Measurements from ENCODE around the gene HUWE1. TPM values are rescaled to one million over a fixed set of nuclear protein-coding genes. Genes with fewer than 3 reads are reported as not detected.
A peak's percentile ranks its signal among the peaks of the same experiment; 100 is the strongest.

Gene HUWE1
- total and polyA plus RNA-seq, 11 donors, result 34.7 to 222 (median 162) TPM

DNA sequence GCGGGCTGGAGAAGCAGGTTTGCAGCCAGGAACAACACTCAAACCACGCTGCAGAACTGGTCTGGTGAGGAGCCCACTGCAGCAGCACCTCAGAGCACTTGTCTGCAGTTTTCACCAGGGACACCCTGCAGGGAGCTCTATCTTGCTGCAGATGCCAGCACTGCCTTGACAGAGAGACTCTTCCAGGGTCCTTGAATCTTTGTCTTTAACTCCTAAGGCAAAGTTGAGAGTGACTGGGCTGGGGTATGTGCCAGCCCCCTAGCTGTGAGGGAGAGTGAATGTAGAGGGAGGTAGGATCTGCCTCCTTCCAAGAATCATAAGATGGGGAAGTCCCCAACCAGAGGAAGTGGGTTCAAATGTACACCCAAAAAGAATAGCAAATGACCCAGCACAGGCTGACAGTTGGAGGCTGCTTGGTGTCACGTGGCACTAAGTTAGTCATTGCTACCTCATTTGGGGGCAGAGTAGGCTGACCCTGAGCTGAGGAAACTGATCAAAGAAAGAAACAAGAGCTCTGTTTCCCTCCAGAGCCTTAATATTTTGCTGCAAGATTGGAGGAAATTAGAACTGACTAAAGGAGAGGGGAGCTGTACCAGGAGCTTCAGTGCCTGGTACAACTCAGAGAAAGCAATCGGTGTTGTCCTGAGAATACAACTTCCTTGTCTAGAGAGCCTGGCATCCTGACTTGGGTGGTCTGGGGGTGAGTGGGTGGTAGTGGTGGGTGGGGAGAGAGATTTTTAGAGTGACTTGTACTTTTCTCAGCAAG, 28.2 kb upstream of the HUWE1 start:
- Histone ChIP-seq H3K36me3 (no peaks in the 10 kb centered on the region), H3K4me3 (peak overlapping the region in 1 of 12 donors; percentile 6), H3K9me3 (no peaks in the 10 kb centered on the region), H3K4me1 (peaks cover 0 to 33% (median 0%) of the 10 kb centered on the region in 12 donors), H3K27ac (peak overlapping the region in 1 of 12 donors; percentile 53), H3K27me3 (peaks cover 0 to 3% (median 0%) of the 10 kb centered on the region in 9 donors)
- WGBS, 4 donors, result 38 to 41% (median 40%) methylated on average over 4 of the region's 4 CpGs
- intact Hi-C loops (cut with DNase I), result no loop called here
- ATAC-seq (peak in 1 of 4 donors; percentile 56), DNase-seq (no peak)
- TF ChIP-seq, protein P1, sequence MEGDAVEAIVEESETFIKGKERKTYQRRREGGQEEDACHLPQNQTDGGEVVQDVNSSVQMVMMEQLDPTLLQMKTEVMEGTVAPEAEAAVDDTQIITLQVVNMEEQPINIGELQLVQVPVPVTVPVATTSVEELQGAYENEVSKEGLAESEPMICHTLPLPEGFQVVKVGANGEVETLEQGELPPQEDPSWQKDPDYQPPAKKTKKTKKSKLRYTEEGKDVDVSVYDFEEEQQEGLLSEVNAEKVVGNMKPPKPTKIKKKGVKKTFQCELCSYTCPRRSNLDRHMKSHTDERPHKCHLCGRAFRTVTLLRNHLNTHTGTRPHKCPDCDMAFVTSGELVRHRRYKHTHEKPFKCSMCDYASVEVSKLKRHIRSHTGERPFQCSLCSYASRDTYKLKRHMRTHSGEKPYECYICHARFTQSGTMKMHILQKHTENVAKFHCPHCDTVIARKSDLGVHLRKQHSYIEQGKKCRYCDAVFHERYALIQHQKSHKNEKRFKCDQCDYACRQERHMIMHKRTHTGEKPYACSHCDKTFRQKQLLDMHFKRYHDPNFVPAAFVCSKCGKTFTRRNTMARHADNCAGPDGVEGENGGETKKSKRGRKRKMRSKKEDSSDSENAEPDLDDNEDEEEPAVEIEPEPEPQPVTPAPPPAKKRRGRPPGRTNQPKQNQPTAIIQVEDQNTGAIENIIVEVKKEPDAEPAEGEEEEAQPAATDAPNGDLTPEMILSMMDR (IDR thresholded peaks at IDR 0.05), result no peak
- TF ChIP-seq POLR2A (IDR thresholded peaks at IDR 0.05), result no peak

DNA sequence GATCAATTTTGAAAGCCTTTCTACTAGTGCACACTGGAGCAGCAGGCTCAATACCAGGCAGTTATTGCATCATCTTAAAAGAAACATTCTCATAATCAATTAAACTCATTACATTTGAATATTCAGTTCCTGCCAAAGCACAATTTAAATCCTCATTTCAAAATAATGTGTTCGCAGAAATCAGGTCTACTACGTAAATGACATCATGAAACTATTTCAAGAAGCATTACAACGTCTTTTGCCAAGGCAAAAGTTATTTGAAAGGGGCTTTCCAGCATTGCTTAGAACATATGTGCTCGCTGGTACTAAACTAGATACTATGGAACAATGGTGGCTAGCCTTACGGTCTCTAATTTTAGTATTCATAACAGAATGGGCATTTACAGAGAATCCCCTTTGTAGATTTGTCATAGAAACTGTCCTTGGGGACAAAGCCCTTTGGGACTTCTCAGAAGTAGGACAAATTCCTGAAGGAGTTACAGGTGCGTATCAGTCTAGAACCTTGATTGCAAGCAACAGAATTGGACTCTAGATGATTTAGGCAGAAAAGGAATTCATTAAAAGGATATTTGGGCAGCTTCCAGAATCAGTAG, 27.6 kb upstream of the HUWE1 start:
- WGBS, 4 donors, result 64 to 76% (median 74%) methylated on average over 6 of the region's 6 CpGs
- intact Hi-C loops (cut with DNase I), result no loop called here
- DNase-seq, result no peak

DNA sequence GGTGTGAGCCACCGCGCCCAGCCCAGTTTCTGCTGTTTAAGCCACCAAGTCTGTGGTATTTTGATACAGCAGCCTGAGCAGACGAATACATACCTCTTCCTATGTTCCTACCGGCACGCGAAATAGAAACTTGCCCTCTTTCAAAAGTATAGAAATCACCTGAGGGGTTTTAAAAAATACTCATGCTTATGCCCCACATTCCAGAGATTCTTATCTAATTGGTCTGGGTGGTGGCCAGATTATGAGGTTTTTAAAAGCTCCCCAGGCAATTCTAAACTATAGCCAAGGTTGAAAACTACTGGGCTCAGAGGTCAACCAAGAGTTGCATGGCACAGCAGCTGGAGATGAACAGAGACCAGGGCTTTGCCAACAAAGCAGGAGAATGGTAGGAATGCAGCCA, 24.9 kb upstream of the HUWE1 start:
- Histone ChIP-seq H3K36me3 (no peaks in the 10 kb centered on the region), H3K27ac (no peak overlapping the region), H3K27me3 (peaks cover 0 to 5% (median 0%) of the 10 kb centered on the region in 9 donors), H3K4me1 (peaks cover 0 to 24% (median 0%) of the 10 kb centered on the region in 12 donors), H3K9me3 (no peaks in the 10 kb centered on the region), H3K4me3 (no peak overlapping the region)
- DNase-seq, result no peak
- ATAC-seq, result no peak
- TF ChIP-seq, protein P1 (IDR thresholded peaks at IDR 0.05), result no peak
- no peak for TF ChIP-seq POLR2A (IDR thresholded peaks at IDR 0.05)
- WGBS, 4 donors, result 85 to 94% (median 90%) methylated on average over 6 of the region's 6 CpGs
- intact Hi-C loops (cut with DNase I), result no loop called here

More for the DNA sequence above, 27.6 kb upstream of the HUWE1 start:
- peak overlapping the region in 1 of 12 donors; percentile 53 for H3K27ac ChIP-seq
- no peaks in the 10 kb centered on the region for H3K9me3 ChIP-seq
- no peak for TF ChIP-seq POLR2A (IDR thresholded peaks at IDR 0.05)
- TF ChIP-seq, protein P1 (IDR thresholded peaks at IDR 0.05), result no peak
- peaks cover 0 to 33% (median 0%) of the 10 kb centered on the region in 12 donors for H3K4me1 ChIP-seq
- ATAC-seq, result no peak
- peak overlapping the region in 1 of 12 donors; percentile 6 for H3K4me3 ChIP-seq
- no peaks in the 10 kb centered on the region for H3K36me3 ChIP-seq
- H3K27me3 ChIP-seq, result peaks cover 0 to 3% (median 0%) of the 10 kb centered on the region in 9 donors

DNA sequence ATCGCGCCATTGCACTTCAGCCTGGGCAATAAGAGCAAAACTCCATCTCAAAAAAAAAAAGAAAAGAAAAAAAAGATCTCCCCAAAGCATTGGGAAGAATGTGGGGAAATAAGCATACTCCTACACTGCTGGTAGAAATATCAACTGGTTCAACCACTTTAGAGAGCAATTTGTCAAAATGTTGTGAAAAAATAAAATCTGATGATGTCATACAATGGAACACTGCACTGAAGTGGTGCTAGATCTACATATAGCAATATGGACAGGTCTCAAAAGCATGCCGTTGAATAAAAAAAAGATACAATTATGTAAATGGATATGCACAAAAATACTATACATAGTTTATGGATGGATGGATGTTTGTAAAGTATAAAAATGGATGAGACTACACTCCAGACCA, 18.3 kb upstream of the HUWE1 start:
- H3K9me3 ChIP-seq, result peaks cover 0 to 9% (median 0%) of the 10 kb centered on the region in 12 donors
- ATAC-seq, result no peak
- TF ChIP-seq, protein P1 (IDR thresholded peaks at IDR 0.05), result no peak
- TF ChIP-seq POLR2A (IDR thresholded peaks at IDR 0.05), result no peak
- H3K27ac ChIP-seq, result no peak overlapping the region
- DNase-seq, result no peak
- H3K4me1 ChIP-seq, result no peaks in the 10 kb centered on the region
- H3K27me3 ChIP-seq, result peaks cover 0 to 11% (median 0%) of the 10 kb centered on the region in 9 donors
- H3K36me3 ChIP-seq, result no peaks in the 10 kb centered on the region
- no peak overlapping the region for H3K4me3 ChIP-seq
- WGBS, 4 donors, result 94 to 98% (median 96%) methylated on average over 3 of the region's 3 CpGs
- intact Hi-C loops (cut with DNase I), result no loop called here

Data from heart left ventricle (tissue), 16 donors.